SH-SY5Y (cell line): ENCODE measurements around the gene KCNJ16.

Experiments
- GATA2 ChIP-seq: IDR thresholded peaks from 2 replicates; pipeline ENCODE4 v1.6.1; 2011; ENCODE audit warnings: mild to moderate bottlenecking, low read depth, low read length
- GATA3 ChIP-seq: IDR thresholded peaks from 2 replicates; pipeline ENCODE4 v1.6.1; 2011; ENCODE audit warnings: low read depth, mild to moderate bottlenecking, low read length, moderate library complexity

The KCNJ16 gene

DNA sequence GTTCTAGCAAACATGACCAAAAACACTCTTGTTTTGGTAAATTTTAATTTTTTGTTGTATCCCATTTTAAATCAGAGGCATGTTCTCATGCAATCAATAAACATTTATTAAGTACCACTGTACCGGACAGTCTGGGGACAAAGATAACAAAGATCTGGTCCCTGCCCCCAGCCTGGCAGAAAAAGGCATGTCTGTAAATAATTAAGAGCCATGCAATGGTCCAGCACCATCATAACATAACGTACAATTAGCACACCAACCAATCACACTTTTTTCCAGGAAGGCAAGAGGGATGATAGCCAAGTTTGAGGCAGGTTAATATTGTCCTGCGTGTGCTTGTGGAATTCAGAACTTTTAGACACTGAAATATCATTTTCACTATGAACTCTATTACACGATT lies 3.5 kb downstream of the KCNJ16 start:
- TF ChIP-seq GATA3, result no peak
- TF ChIP-seq GATA2, result no peak

- TF ChIP-seq GATA2 (no peak), GATA3 (no peak)
These were observed 4.0 kb downstream of the KCNJ16 start for GRCh38 chr17:70078994-70079531.

- TF ChIP-seq GATA3 (no peak), GATA2 (no peak)
These were observed 5.7 kb downstream of the KCNJ16 start for GRCh38 chr17:70080541-70081347.

GRCh38 chr17:70081885-70082284 lies 6.9 kb downstream of the KCNJ16 start:
- TF ChIP-seq GATA3, result no peak
- no peak for TF ChIP-seq GATA2

DNA sequence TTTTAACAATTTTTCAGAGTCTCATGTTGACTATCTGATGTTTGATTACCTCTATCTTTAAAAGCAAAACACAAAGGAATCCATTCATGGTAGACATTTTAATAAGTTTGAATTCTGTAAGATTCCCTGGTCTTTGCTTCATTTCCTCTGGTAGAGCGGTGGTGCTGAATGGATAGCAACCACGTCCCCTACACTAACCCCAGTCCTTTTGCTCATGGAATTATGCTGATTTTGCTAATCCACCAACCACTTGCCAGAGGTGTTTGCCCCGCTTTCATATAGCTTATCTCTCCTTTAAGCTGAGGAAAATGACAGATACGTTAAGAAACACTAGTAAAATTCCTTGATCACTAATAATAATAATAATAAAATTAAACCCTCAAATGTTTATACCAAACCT lies 9.5 kb downstream of the KCNJ16 start:
- TF ChIP-seq GATA2, result no peak
- no peak for TF ChIP-seq GATA3

- no peak for TF ChIP-seq GATA3
- no peak for TF ChIP-seq GATA2
These were observed 11.5 kb downstream of the KCNJ16 start for GRCh38 chr17:70086516-70086915.

DNA sequence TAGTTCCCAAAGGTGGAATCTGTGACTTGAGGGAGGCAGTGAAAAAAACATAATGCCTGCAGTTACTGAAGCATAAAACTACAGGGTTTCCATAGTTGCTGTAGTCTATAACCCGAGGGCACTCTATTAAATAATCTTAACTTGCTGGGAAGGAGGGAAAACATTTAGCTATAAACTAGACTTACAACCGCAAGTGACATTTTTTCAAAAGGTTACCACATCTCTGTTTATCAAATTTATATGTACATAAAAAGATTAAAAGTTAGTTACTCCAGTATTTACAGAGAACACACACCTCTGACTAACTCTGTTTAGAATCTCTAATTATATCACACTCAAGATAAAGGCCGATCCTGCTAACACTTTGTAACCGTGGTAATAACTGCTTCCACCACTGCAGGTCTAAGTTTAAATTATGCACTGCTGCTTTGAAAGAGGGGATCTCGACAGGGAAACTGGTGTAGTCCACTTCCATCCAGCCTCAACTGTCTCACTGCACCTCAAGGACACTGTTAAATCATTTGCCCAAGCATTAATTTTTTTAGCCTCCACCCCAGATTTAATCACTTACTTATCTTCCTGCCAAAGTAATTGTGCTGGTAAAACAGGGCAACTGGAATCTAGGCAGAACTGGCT lies 14.6 kb downstream of the KCNJ16 start:
- TF ChIP-seq GATA3 (peak; percentile 56; the same call in 1 of the 2 replicates), GATA2 (peak; percentile 86)

DNA sequence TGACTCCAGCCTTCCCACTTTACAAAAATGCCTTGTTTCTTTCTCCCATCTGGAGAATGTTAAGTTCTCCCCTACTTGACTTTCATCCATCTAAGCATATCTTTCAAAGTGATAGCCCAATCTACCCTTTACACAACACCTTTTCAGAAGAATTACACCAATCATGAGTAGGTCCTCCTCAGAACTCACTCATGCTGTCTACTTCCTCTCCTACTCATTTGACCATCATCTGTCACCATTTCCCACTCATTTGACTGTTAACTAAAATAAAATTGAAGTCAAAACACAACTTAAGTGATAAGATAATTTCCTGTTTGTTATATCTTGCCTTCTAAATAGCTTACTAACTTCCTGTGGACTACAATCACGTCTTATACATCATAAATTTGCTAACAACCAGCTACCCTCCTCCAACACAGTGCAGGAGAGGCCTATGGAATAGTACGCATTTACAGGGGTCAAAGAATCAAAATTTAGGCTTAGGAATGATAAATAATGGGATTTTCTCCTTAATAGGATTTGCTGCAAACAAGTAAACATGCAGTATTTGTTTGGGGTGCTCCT lies 16.1 kb downstream of the KCNJ16 start:
- no peak for TF ChIP-seq GATA2
- no peak for TF ChIP-seq GATA3

DNA sequence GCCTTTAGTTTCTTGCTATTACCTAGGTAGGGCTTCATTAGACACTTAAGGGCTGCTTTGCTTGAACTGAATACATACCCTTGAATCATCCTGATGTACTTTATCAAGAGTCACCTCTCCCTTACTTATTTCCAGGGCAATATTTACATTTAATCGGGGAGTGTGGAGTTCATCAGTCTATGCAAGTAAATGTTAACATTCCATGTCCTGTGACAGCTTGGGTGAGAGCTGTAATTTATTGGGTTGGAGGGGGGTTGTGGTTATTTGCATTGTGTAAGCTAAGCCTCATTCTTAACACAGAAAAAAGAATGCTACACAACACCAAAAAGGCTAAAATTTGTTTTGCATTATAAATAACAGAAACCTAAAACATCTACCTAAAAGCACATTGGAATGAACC lies 16.7 kb downstream of the KCNJ16 start:
- TF ChIP-seq GATA2 (no peak), GATA3 (no peak)

GRCh38 chr17:70093163-70093562 lies 18.1 kb downstream of the KCNJ16 start:
- TF ChIP-seq GATA3 (no peak), GATA2 (no peak)

DNA sequence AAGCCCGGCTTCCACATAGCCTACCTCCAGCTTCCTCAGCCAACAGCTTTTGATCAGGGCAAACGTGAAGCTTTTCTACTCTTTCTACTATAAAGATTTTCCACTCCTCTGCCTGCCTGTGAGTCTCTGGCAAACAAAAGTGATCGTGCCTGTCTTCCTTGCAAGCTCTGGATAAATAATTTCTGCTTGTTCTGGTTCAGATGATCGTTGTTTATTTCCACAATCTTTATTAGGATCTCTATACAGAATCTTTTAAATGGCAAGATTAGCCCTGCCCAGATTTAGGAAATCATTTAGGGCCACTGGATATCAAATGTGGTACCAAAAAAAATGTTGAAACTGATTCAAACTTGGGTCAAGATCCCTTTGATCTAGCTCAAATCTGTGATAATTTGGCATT lies 20.4 kb downstream of the KCNJ16 start:
- no peak for TF ChIP-seq GATA3
- TF ChIP-seq GATA2, result no peak

DNA sequence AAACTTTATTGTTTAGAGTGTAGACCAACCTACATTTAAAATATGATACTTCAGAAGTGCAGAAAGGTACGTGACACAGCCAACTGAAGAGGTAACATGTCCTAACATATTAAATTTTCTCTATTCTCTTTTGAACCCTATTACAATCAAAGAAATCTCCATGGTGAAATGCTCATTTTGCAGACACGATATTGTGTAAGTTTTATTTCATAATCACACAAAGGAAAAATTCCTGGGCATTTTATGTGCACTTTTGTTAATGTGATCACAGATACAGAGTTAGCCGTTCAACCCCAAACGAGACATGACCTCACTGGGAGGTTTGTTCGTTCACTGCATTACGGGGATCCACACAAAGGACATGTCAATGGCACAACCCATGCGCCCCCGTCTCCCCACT lies 21.8 kb downstream of the KCNJ16 start:
- TF ChIP-seq GATA3, result no peak
- TF ChIP-seq GATA2, result no peak

DNA sequence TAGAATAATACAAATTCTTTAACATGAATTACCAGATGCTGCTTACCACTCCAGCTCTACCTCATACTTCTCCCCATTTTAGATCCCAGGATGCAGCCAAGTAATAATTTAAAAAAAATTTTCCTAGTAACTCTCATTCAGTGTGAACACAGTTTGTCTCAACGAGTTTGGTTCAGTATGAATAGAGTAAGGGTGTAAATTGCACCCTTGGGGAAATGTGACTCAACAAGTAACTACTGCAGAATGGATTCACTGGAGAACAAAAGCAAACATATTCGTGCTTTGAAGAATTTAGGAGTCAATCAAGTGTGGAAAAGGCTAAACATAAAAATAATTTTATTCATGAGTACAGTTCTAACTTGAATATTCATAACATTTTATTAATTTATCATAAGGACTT lies 23.0 kb downstream of the KCNJ16 start:
- TF ChIP-seq GATA2 (no peak), GATA3 (no peak)

DNA sequence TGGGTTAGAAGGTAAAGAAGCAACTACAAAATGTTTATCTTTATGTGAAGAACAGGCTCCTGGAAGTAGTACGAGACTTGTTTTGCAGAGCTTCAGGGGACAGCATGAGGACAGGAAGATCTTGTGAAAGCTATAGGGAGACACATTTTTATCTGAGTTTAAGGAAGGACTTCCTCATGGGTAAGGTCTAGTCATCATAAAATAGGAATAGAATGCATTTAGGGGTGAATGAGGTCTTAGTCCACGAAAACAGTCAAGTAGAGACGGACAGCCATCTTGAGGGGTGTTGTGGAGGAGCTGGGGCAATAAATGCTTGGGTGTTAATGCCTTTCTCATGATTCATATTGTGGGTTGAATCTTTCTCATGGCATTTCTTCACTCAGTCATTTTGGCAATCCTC lies 24.3 kb downstream of the KCNJ16 start:
- TF ChIP-seq GATA2, result no peak
- no peak for TF ChIP-seq GATA3

GRCh38 chr17:70099884-70100283 lies 24.9 kb downstream of the KCNJ16 start:
- TF ChIP-seq GATA2 (no peak), GATA3 (no peak)

DNA sequence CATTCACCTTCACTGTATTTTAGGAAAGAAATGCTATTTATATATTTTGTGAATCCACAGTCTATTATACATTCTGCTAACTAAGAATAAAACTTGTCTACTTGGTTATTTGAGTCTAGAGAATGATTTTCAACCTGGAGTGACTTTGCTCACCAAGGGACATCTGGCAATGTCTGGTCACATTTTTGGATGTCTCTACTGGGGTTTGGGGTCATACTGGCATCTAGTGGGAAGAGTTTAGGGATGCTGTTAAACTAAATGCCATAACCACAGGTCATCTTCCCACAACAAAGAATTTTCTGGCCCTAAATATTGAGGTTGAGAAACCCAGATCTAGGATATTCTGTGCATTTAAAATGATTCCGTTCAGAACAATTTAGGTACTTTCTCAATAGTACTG lies 26.0 kb downstream of the KCNJ16 start:
- no peak for TF ChIP-seq GATA3
- no peak for TF ChIP-seq GATA2
